Esophagus squamous epithelium (tissue), 4 donors: ENCODE results near the gene TMTC2.

Experiments used
- CTCF ChIP-seq, 6 experiments: fragments of 450-650 bp in 4 of 6; fragments of 200-600 bp in 2 of 6; sonication (generic) in 2 of 6; IDR thresholded peaks; one replicate each; pipeline ENCODE4 v1.5.1; 2016 to 2019; ENCODE audit warnings: antibody characterized with exemption in 6 of 6, mild to moderate bottlenecking in 4 of 6, moderate library complexity in 4 of 6
- POLR2A ChIP-seq, 4 donors: fragments of 450-650 bp; IDR thresholded peaks; one replicate each; pipeline ENCODE4 v1.6.1; 2017; ENCODE audit warnings: antibody characterized with exemption in 4 of 4, mild to moderate bottlenecking in 4 of 4, moderate library complexity in 3 of 4

- no peak for TF ChIP-seq CTCF (IDR thresholded peaks at IDR 0.05)
- no peak for TF ChIP-seq POLR2A (IDR thresholded peaks at IDR 0.05)
Observed at GRCh38 chr12:82730953-82731459, 44.3 kb downstream of the TMTC2 start.
